Esophagus muscularis mucosa (tissue), 4 donors: ENCODE measurements around the gene KHDC4. TPM values are rescaled to one million over a fixed set of nuclear protein-coding genes. Genes with fewer than 3 reads are reported as not detected.

ENCODE experiments used
- DNase-seq: peaks from one replicate; pipeline ENCODE4 v3.0.0-alpha.2; 2017; ENCODE audit errors: extremely low spot score
- H3K27ac ChIP-seq, 4 donors: fragments of 200-600 bp; sonication (generic); replicated peaks in 1 of 4; 1 replicate in 3 of 4; 2 replicates in 1 of 4; pipeline ENCODE4 v1.5.1; 2016 to 2019; ENCODE audit warnings: mild to moderate bottlenecking in 1 of 4
- H3K27me3 ChIP-seq, 4 donors: fragments of 200-600 bp; sonication (generic); one replicate each; pipeline versions ENCODE4 v1.5.1 to v1.6.0; 2016 to 2019
- H3K36me3 ChIP-seq, 4 donors: fragments of 200-600 bp; sonication (generic); one replicate each; pipeline ENCODE4 v1.5.1; 2016 to 2019
- H3K4me1 ChIP-seq, 4 donors: fragments of 200-600 bp; sonication (generic); one replicate each; pipeline ENCODE4 v1.5.1; 2016 to 2019
- H3K4me3 ChIP-seq, 4 donors: fragments of 200-600 bp; sonication (generic); 1 replicate in 2 of 4; 2 replicates in 2 of 4; pipeline ENCODE4 v1.5.1; 2016 to 2019; ENCODE audit warnings: mild to moderate bottlenecking in 4 of 4, moderate library complexity in 1 of 4
- H3K9me3 ChIP-seq, 4 donors: fragments of 200-600 bp; sonication (generic); 1 replicate in 3 of 4; 2 replicates in 1 of 4; pipeline ENCODE4 v1.5.1; 2016 to 2019
- CTCF ChIP-seq, 3 experiments: fragments of 200-600 bp in 2 of 3; fragments of 450-650 bp in 1 of 3; sonication (generic) in 2 of 3; IDR thresholded peaks; one replicate each; pipeline ENCODE4 v1.5.1; 2017 to 2019; ENCODE audit warnings: antibody characterized with exemption in 3 of 3, mild to moderate bottlenecking in 2 of 3, moderate library complexity in 1 of 3
- EP300 ChIP-seq: sonication (generic); formaldehyde crosslinking; IDR thresholded peaks from one replicate; pipeline ENCODE4 v1.6.1; 2017; ENCODE audit warnings: antibody characterized with exemption
- POLR2A ChIP-seq: fragments of 450-650 bp; IDR thresholded peaks from one replicate; pipeline ENCODE4 v1.6.1; 2017; ENCODE audit warnings: antibody characterized with exemption, moderate library complexity, mild to moderate bottlenecking, low read depth
- POLR2AphosphoS5 ChIP-seq, 2 donors: sonication (generic); formaldehyde crosslinking; IDR thresholded peaks; one replicate each; pipeline ENCODE4 v1.6.1; 2017; ENCODE audit warnings: antibody characterized with exemption in 2 of 2
- WGBS: methylation state at CpG from one replicate; pipeline ENCODE4 v1.1.5; 2018; 5-methylcytosine and 5-hydroxymethylcytosine counted together
- intact Hi-C: fragments of 100-400 bp; cut with DNase I; formaldehyde crosslinking; loops from one replicate; pipeline ENCODE4 v1.15.1; 2023
- total RNA-seq, 4 donors: library from RNA; depleted of rRNA; stranded (reverse); fragments of >200 nt; gene quantifications; one replicate each; pipeline versions ENCODE4 v1.1.0 to v1.2.1, GENCODE V29; 2016

Gene KHDC4
- total RNA-seq, 4 donors from 2014 or later = 25.8 to 41.5 (median 29.2) TPM

GRCh38 chr1:155950829-155951228 is 16.6 kb upstream of the KHDC4 start:
- peaks cover 0 to 8% (median 7%) of the 10 kb centered on the region in 4 donors for H3K4me1 ChIP-seq
- H3K36me3 ChIP-seq = peaks cover 89 to 100% (median 99%) of the 10 kb centered on the region in 4 donors
- DNase-seq = no peak
- H3K27ac ChIP-seq = no peak overlapping the region
- TF ChIP-seq EP300 (no peak), POLR2AphosphoS5 (IDR thresholded peaks at IDR 0.05) (no peak), POLR2A (no peak), CTCF (IDR thresholded peaks at IDR 0.05) (no peak)
- H3K27me3 ChIP-seq = no peaks in the 10 kb centered on the region
- no peaks in the 10 kb centered on the region for H3K9me3 ChIP-seq
- WGBS = 100% methylated on average over 11 of the region's 27 CpGs
- intact Hi-C loops = no loop called here
- no peak overlapping the region for H3K4me3 ChIP-seq

- intact Hi-C loops = no loop called here
- DNase-seq = no peak
- TF ChIP-seq POLR2A (no peak), CTCF (IDR thresholded peaks at IDR 0.05) (no peak), EP300 (no peak), POLR2AphosphoS5 (IDR thresholded peaks at IDR 0.05) (no peak)
- Histone ChIP-seq H3K27ac (no peak overlapping the region), H3K27me3 (no peaks in the 10 kb centered on the region), H3K36me3 (peaks cover 59 to 74% (median 73%) of the 10 kb centered on the region in 4 donors), H3K9me3 (no peaks in the 10 kb centered on the region), H3K4me1 (peaks cover 10 to 32% (median 28%) of the 10 kb centered on the region in 4 donors), H3K4me3 (no peak overlapping the region)
- 89% methylated on average over 8 of the region's 8 CpGs for WGBS
Measured at GRCh38 chr1:155947741-155948140, 13.5 kb upstream of the KHDC4 start.

GRCh38 chr1:155947292-155947691 is 13.1 kb upstream of the KHDC4 start:
- Histone ChIP-seq H3K27me3 (no peaks in the 10 kb centered on the region), H3K9me3 (no peaks in the 10 kb centered on the region), H3K4me3 (no peak overlapping the region), H3K4me1 (peaks cover 15 to 37% (median 33%) of the 10 kb centered on the region in 4 donors), H3K27ac (no peak overlapping the region), H3K36me3 (peaks cover 55 to 70% (median 68%) of the 10 kb centered on the region in 4 donors)
- 66% methylated on average over 4 of the region's 4 CpGs for WGBS
- intact Hi-C loops = no loop called here
- TF ChIP-seq CTCF (IDR thresholded peaks at IDR 0.05) (no peak), POLR2AphosphoS5 (IDR thresholded peaks at IDR 0.05) (no peak), POLR2A (no peak), EP300 (no peak)
- no peak for DNase-seq

GRCh38 chr1:155946633-155947219 is 12.5 kb upstream of the KHDC4 start:
- Histone ChIP-seq H3K36me3 (peaks cover 49 to 64% (median 63%) of the 10 kb centered on the region in 4 donors), H3K27ac (peak overlapping the region in 1 of 4 donors; percentile 46), H3K9me3 (no peaks in the 10 kb centered on the region), H3K4me3 (no peak overlapping the region), H3K4me1 (peaks cover 20 to 42% (median 38%) of the 10 kb centered on the region in 4 donors), H3K27me3 (no peaks in the 10 kb centered on the region)
- 74% methylated on average over 8 of the region's 8 CpGs for WGBS
- TF ChIP-seq POLR2AphosphoS5 (IDR thresholded peaks at IDR 0.05) (no peak), POLR2A (no peak), CTCF (IDR thresholded peaks at IDR 0.05) (no peak), EP300 (no peak)
- no peak for DNase-seq
- intact Hi-C loops = no loop called here

GRCh38 chr1:155944444-155944799 is 10.2 kb upstream of the KHDC4 start:
- WGBS = 45% methylated on average over 6 of the region's 6 CpGs
- no peak for DNase-seq
- no peaks in the 10 kb centered on the region for H3K27me3 ChIP-seq
- intact Hi-C loops = no loop called here
- H3K36me3 ChIP-seq = peaks cover 26 to 41% (median 40%) of the 10 kb centered on the region in 4 donors
- H3K9me3 ChIP-seq = no peaks in the 10 kb centered on the region
- peak overlapping the region in 3 of 4 donors; percentile 1 to 46 (median 13) for H3K27ac ChIP-seq
- H3K4me3 ChIP-seq = no peak overlapping the region
- TF ChIP-seq POLR2AphosphoS5 (IDR thresholded peaks at IDR 0.05) (no peak), POLR2A (no peak), CTCF (IDR thresholded peaks at IDR 0.05) (no peak), EP300 (no peak)
- peaks cover 43 to 65% (median 61%) of the 10 kb centered on the region in 4 donors for H3K4me1 ChIP-seq
